Liver (tissue), 3 donors: ENCODE results near the gene COMTD1.

Experiments
- ATF3 ChIP-seq: IDR thresholded peaks from 2 replicates; pipeline ENCODE4 v1.6.1; 2016; ENCODE audit warnings: antibody characterized with exemption
- CTCF ChIP-seq: fragments of 150-350 bp; IDR thresholded peaks from 2 replicates; pipeline ENCODE4 v1.5.1; 2017; ENCODE audit warnings: improper control_type of control experiment, low read depth, low read length; ENCODE audit not compliant: missing input control
- EGR1 ChIP-seq, 2 donors: IDR thresholded peaks; 2 replicates each; pipeline ENCODE4 v1.6.1; 2016 to 2018; ENCODE audit warnings: antibody characterized with exemption in 2 of 2, low read depth in 2 of 2
- FOXA1 ChIP-seq: IDR thresholded peaks from 2 replicates; pipeline ENCODE4 v1.6.1; 2016; ENCODE audit warnings: antibody characterized with exemption
- HNF4G ChIP-seq: IDR thresholded peaks from 2 replicates; pipeline ENCODE4 v1.6.1; 2016; ENCODE audit warnings: antibody characterized with exemption
- JUND ChIP-seq, 2 donors: IDR thresholded peaks; 2 replicates each; pipeline ENCODE4 v1.6.1; 2016; ENCODE audit warnings: antibody characterized with exemption in 2 of 2
- MAX ChIP-seq: IDR thresholded peaks from 2 replicates; pipeline ENCODE4 v1.6.1; 2016; ENCODE audit warnings: antibody characterized with exemption
- NR2F2 ChIP-seq: IDR thresholded peaks from 2 replicates; pipeline ENCODE4 v1.6.1; 2016; ENCODE audit warnings: antibody characterized with exemption
- RAD21 ChIP-seq, 2 donors: IDR thresholded peaks; 2 replicates each; pipeline ENCODE4 v1.6.1; 2016; ENCODE audit warnings: antibody characterized with exemption in 2 of 2, mild to moderate bottlenecking in 2 of 2
- REST ChIP-seq: IDR thresholded peaks from 2 replicates; pipeline ENCODE4 v1.6.1; 2016; ENCODE audit warnings: antibody characterized with exemption, mild to moderate bottlenecking
- SP1 ChIP-seq: IDR thresholded peaks from 2 replicates; pipeline ENCODE4 v1.6.1; 2018; ENCODE audit warnings: antibody characterized with exemption, mild to moderate bottlenecking
- TAF1 ChIP-seq: conservative IDR thresholded peaks from 2 replicates; pipeline ENCODE4 v1.6.1; 2016; ENCODE audit warnings: antibody characterized with exemption, mild to moderate bottlenecking
- YY1 ChIP-seq: IDR thresholded peaks from 2 replicates; pipeline ENCODE4 v1.6.1; 2016; ENCODE audit warnings: antibody characterized with exemption, mild to moderate bottlenecking
- ZBTB33 ChIP-seq: IDR thresholded peaks from 2 replicates; pipeline ENCODE4 v1.6.1; 2016; ENCODE audit warnings: antibody characterized with exemption
- donor health status: healthy.
- donor health status: healthy.

GRCh38 chr10:75260990-75261389, 25.2 kb upstream of the COMTD1 start:
- TF ChIP-seq ATF3 (no peak), CTCF (no peak), MAX (no peak), REST (no peak), TAF1 (no peak), JUND (IDR thresholded peaks at IDR 0.05) (no peak), HNF4G (no peak), EGR1 (IDR thresholded peaks at IDR 0.05; ENCODE audit: low read depth in 2 of 2) (no peak), YY1 (no peak), ZBTB33 (no peak), RAD21 (IDR thresholded peaks at IDR 0.05) (no peak), SP1 (no peak), NR2F2 (no peak), FOXA1 (no peak)
